ENCODE measurements around the gene TPBGL. TPM values are rescaled to one million over a fixed set of nuclear protein-coding genes. Genes with fewer than 3 reads are reported as not detected.

Gene TPBGL
- polyA plus RNA-seq (ENCODE audit: insufficient read length in 10 of 10), result under 1 TPM; 0.08 to 0.56 (median 0.28) TPM
- long read RNA-seq, donor 1, partial matches to known transcripts, result 0 of 1 reads
- long read RNA-seq, donor 1, other reads (novel, unspliced or antisense), result 0 of 1 reads
- long read RNA-seq, donor 2, result 0 reads
- long read RNA-seq, donor 3, result 0 reads
- long read RNA-seq, donor 4, partial matches to known transcripts, result 0 of 1 reads
- long read RNA-seq, donor 4, other reads (novel, unspliced or antisense), result 0 of 1 reads
- long read RNA-seq, donor 5, partial matches to known transcripts, result 0 of 1 reads
- long read RNA-seq, donor 5, other reads (novel, unspliced or antisense), result 0 of 1 reads
- long read RNA-seq, donor 6, result 0 reads
- long read RNA-seq, donor 7, result 0 reads
- long read RNA-seq, donor 8, result 0 reads
- long read RNA-seq, donor 9, result 0 reads

- DNase-seq, result peak in 2 of 3 donors; percentile 22 to 55
Measured at GRCh38 chr11:75240311-75241035, at the start of gene TPBGL. TSS of gene TPBGL (plus strand) at chr11:75240774. CDS start at chr11:75241050, 276 bp downstream.

DNA sequence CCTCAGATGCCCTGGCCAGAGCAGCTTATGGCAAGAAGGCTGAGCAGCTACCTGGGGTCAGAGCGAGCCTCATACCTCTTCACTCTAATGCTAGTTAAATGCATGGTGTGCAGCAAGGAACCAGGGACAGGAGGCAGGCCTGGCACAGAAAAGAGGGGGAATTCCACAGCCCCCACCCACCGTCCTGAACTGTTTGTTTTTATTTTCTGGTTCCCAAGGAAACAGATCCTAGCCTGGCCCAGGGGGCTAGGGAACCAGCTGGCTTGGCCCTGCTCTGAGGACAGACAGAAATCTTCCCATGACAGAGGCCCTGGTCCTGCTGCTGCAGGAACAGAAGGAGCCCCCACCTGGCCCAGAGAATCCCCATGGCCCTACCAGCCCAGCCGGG, 49.2 kb upstream of the TPBGL start:
- DNase-seq, result peak; percentile 56 to 89 (median 74)

- no peak for DNase-seq
Measured at GRCh38 chr11:75193271-75193670, 47.3 kb upstream of the TPBGL start.

- no peak for DNase-seq
Measured at GRCh38 chr11:75193711-75194110, 46.9 kb upstream of the TPBGL start.

DNA sequence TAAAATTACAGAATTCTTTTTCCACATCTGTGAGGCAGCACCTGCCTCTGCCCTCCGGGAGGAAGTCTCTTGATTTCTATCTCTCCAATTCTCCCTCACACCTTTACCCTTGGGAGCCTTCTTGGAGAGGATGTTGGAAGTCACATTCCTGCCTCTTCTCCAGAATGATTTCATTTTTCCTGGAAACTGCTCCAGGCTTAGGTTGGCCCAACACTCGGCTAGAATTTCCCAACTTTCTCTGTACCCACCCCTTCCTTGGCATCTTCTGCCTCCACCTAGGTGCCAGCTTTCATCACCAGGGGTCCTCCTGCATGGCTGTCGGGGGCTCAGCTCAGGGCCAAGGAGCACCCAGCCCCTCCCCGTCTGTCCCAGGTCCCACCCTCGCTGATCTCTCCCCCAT, 46.4 kb upstream of the TPBGL start:
- peak in 2 of 3 donors; percentile 68 to 81 for DNase-seq

DNA sequence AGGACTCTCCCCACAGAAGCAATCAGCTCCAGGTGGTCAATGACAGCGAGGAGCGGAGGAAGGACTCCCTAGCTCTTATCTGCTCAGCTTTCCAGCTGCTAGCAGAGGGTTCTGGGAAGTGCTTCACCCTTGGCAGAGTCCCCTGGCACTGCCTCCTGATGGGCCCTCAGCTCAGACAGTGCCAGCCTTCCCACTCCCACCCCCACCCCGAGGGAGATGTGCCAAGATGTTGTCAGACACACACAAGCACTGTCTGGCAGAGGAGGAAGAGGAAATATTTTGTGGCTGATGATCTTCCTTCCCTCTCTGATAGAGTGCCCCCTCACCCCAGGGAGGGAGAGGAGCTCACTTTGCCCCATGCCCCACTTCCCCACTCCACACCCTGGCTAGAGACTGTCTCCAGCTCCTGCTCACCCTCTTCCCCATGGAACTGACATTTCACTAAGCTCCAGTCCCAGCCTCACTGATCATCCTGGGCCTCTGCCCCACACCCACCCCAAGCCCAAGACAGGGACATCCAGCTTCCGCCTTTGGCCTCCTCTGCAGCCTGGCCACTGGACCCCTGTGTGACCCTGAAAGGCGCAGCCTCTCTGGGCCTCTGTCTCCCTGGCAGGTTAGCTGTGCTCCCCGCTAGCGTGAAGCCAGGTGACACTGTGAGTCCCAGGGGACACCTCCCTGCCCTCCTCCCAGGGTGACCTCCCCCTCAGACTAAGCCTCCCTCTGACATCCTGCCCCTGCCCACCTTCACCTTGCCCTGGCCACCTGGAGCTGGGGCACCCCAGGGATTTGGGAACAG, 45.2 kb upstream of the TPBGL start:
- DNase-seq, result peak in 2 of 3 donors; percentile 53 to 74

DNA sequence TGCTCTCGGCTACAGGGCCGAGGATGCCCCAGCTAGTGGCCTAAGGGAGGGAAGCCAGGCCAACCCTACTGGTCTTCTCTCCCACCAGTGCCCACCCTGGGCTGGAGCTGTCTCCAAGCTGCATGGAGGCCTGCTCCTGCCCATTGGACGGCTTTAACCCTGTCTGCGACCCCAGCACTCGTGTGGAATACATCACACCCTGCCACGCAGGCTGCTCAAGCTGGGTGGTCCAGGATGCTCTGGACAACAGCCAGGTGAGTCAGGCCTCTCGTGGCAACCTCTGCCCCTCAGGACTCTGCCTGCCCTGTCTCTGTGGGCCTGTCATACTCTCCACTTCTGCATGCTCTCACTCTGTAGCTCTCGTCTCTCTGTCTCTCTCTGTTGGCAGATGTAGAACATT, 44.1 kb upstream of the TPBGL start:
- peak in 1 of 3 donors; percentile 22 for DNase-seq

DNA sequence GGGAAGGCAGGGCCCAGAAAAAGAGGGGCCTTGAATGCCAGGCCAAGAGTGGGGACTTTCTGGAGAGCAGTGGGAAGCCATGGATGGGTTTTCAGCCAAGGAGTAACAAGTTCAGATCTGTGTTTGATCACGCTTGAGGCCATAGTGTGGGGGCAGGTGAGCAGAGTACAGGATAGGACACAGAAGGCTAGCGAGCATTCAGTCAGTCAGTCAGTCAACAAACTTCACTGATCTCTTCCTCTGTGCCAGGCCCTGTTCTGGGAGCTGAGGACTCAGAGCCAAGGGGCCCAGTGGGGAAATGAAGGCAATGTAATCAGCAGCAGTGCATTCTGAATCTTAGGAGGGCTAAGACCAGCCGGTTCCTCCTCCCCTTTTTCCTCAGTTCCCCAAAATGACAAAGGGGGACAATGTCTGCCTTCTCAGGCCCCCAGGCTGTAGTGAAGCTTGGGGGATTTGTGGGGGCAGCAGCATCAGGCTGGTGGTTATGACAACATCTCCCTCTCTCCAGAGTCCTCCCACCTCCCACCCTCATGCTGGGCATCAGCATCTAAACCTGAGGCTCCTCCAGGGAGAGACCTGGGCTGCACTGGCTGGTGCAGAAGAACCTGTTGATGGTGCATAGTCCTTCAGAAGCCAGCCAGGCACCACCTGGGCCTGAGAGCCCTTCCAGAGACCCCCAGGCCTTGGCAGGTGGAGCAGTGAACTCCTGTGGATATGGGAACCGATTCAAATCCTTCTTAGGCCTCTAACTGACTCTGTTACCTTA, 42.9 kb upstream of the TPBGL start:
- DNase-seq, result no peak

GRCh38 chr11:75198278-75198973, 42.1 kb upstream of the TPBGL start:
- peak in 1 of 3 donors; percentile 19 for DNase-seq

- no peak for DNase-seq
Measured at GRCh38 chr11:75199412-75199955, 41.1 kb upstream of the TPBGL start.

DNA sequence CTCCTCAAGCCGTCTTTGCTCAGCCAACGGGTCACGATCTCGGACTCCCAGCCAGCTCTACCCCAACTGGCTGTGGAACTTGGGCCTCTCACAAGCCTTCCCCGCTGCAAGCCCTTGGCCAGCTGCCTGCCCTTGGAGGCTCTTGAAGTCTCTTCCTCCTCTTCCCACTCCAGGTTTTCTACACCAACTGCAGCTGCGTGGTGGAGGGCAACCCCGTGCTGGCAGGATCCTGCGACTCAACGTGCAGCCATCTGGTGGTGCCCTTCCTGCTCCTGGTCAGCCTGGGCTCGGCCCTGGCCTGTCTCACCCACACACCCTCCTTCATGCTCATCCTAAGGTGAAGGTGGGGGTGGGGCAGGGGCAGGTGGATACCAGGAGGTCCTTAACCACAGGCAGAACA, 40.5 kb upstream of the TPBGL start:
- DNase-seq, result no peak

GRCh38 chr11:75200531-75200930, 40.0 kb upstream of the TPBGL start:
- DNase-seq, result no peak

DNA sequence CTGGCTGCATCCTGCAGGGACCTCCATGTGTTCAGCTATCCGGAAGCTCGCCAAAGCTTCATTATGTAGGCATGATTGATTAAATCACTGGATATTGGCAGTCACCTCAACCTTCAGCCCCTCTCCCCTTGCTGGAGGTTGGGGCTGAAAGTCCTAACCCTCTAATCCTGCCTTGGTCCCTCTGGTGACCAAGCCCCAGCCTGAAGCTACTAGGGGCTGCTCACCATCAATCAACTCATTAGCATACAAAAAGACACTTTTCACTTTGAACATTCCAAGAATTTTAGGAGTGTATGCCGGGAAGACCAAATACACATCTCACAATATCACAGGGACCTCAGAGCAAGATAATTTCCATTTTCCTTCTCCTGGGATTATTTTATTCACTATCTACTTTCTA, 38.8 kb upstream of the TPBGL start:
- no peak for DNase-seq

DNA sequence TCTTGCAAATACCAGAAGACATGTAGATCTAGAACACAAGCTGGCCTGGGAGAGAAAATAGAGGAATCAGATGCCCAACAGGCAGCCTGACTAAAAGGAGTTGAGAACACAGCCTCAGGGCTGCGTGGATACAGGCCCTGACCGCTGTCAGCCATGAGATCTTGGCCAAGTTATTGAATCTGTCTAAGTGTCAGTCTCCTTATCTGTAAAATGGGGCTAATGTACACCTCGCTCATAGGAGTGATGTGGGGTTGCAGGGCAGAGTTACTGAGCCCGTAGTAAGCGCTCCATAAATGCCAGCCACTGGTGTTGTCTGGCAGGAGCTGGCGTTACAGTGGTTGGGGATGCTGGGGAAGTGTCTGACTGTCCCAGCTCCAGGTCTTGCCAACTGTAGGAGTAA, 38.4 kb upstream of the TPBGL start:
- DNase-seq, result no peak

DNA sequence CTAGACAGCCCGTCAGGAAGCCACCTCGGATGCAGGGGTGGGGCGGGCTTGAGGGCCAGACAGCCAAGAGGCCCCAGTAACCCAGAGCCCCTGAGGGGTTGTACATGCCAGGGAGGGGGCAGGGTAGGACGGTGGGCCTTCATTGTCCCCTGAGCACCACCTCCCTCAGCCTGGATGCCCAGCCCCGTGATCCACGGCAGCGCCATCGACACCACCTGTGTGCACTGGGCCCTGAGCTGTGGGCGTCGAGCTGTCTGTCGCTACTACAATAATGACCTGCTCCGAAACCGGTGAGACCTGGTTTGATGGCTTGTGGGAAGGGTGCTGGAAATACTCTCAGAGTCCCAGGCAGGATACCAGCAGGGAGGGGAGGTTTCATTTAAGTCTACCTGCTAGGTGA, 37.4 kb upstream of the TPBGL start:
- DNase-seq, result no peak

GRCh38 chr11:75203641-75204011, 36.9 kb upstream of the TPBGL start:
- DNase-seq, result no peak

DNA sequence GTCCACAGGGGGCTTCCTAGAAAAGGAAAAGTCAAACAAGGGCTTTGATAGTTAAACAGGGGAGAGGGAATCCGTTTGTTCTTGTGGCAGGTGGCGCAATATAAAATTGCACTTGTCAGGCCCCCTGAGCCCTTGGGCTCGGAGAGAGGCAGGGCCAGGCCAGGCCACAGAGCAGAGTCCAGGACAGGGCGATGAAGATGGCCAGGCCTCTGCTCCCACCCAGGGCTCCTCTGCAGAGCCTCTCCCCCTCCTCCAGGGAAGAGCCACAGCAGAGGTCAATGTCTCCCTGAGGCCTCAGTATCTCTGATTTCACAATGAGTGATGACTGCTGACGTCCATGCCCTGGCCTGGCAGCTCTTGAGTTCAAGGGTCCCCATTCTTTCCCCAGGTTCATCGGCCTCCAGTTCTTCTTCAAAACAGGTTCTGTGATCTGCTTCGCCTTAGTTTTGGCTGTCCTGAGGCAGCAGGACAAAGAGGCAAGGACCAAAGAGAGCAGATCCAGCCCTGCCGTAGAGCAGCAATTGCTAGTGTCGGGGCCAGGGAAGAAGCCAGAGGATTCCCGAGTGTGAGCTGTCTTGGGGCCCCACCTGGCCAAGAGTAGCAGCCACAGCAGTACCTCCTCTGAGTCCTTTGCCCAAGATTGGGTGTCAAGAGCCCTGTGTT, 36.4 kb upstream of the TPBGL start:
- DNase-seq, result no peak

DNA sequence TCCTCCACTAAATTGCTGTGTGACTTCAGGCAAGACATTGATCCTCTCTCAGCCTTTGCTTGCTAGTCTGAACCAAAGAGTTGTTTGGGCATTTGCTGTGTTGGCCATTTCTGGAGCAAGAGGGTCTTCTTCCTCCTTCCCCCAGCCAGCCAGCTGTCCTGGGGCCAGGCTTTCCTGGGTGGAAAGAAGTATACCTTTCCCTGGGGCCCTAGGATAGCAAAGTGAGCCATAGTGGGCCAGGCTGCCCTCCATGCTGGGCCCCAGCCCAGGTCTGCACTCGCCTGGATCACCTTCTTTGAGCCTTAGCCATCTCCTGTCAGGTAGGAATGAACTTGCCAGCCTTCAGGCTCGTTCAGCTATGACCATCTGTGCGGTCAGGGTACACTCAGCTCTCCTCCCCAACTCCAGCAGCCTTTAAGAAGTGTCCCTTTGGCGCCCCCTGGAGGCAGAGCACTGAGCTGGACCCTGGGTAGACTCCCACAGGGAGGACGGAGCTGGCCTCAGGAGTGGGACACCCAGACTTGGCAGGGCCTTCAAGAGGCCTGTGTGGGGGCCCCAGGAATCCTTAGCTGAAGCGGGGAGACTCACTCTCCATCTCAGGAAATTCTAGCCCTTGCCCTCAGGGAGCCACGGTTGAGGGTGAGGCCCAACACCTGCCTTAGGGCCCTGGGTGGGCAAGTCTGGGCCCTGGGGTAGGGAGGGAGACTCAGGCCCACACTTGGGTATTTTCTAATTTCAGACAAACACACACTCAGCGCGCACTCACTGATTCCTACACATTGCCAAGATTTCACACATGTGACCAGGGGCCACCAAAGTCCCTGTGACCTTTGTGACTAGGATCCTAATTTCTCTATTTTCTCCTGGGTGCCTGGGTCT, 35.6 kb upstream of the TPBGL start:
- peak; percentile 71 to 86 (median 84) for DNase-seq

- DNase-seq, result no peak
Measured at GRCh38 chr11:75205564-75206020, 35.0 kb upstream of the TPBGL start.

All from muscle of back (tissue), 13 donors.